A673 (cell line): Measurements from ENCODE around the gene ELAVL3.

Source experiments
- CTCF ChIP-seq: fragments of 300-800, 200-600 bp; sonication (generic); conservative IDR thresholded peaks from 2 replicates; pipeline ENCODE4 v1.5.1; 2017; ENCODE audit warnings: low read depth, mild to moderate bottlenecking, antibody characterized with exemption, low read length, moderate library complexity, mixed read lengths
- EZH2 ChIP-seq: fragments of 200-600 bp; sonication (generic); IDR thresholded peaks from 2 replicates; pipeline ENCODE4 v1.6.1; 2017; ENCODE audit warnings: borderline replicate concordance, low read depth, mild to moderate bottlenecking, mixed read lengths, antibody characterized with exemption, low read length; ENCODE audit not compliant: poor library complexity, severe bottlenecking

- TF ChIP-seq EZH2: no peak
- TF ChIP-seq CTCF: no peak
Measured at GRCh38 chr19:11504502-11505031, 23.7 kb upstream of the ELAVL3 start.
